ENCODE measurements around the gene ACAP2.

ACAP2 gene

DNA sequence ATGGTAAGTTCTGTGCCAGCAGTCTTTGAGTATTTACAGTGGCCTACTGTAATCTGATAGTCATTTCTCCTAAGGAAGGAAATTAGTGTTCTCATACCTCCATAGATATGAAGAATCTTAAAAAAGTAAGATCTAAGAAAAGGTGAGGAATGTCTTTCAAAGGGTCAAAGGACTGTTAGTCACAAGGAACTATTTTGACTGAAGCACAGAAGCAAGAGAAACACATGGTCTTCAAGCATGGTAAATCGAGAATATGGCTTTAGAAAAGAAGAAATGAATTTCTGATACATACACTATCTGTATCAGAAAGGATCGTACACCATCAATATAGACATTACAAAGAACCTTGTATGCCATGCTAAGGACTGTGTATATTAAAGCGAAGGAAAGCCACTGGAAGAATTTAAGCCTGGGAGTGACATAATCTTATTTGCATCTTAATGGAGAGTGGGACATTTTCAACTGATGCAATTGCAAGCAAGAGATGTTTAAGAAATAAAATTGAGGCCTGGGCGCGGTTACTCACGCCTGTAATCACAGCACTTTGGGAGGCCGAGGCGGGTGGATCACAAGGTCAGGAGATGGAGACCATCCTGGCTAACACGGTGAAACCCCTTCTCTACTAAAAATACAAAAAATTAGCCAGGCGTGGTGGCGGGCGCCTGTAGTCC is 5.5 kb upstream of the ACAP2 start:
- TF ChIP-seq GATA2 (IDR thresholded peaks at IDR 0.05; ENCODE audit: low read depth, low read length) (no peak), GATA3 (IDR thresholded peaks at IDR 0.05; ENCODE audit: low read depth, low read length) (no peak)

DNA sequence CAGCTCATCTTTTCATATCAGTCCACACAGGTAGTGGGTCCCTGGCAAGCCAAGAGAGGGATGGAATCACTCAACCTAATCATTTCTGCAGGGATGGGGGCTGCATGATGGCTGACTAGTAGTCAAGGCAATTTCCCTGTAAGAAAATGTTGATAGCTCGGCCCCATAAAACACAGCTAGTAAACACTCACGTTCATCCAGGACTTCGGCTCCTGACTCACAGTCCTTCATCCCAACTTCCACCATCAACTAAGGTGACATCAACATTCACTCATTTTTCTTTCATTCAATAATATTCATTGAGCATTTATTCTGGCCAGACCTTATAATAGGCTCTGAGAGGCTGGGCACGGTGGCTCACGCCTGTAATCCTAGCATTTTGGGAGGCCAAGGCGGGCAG is 4.4 kb upstream of the ACAP2 start:
- TF ChIP-seq GATA2 (IDR thresholded peaks at IDR 0.05; ENCODE audit: low read depth, low read length) (no peak), GATA3 (IDR thresholded peaks at IDR 0.05; ENCODE audit: low read depth, low read length) (no peak)

DNA sequence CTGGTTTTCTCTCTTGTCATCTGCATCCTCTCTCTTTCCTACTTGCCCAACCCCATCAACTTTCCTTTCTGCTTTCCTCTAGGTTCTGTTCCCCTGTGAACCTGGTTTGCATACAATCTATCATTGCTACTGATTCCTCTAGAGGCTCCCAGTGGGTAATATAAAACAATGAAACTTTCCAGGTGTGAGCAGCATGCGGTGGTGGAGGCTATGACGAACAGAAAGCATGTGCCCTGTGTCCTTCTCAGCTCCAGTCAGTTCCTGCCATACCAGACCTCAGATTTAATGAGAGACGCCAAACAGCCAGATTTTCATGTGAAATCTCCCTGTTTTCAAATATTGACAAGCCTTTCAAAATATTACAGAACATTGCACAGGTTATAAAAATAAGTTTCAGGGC is 3.5 kb upstream of the ACAP2 start:
- TF ChIP-seq GATA3 (IDR thresholded peaks at IDR 0.05; ENCODE audit: low read depth, low read length) (no peak), GATA2 (IDR thresholded peaks at IDR 0.05; ENCODE audit: low read depth, low read length) (no peak)

DNA sequence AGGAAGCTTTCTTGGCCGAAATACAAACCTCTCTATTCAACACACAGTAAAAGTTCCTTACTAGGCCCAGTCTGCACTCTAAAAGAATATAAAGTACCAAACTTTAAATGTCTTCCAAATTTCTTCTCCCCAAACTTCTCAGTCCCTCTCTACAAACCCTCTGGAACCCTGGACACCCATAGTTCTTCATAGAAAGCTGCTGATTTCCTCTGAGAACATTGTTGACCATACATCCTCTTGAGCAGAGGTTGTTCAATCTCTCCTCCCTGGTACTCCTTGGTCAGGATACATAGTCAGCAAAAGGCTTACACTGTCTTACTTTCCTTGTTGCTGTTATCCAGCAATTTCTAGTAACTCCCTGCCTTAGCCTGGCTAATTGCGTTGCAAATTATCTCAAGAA is 3.1 kb upstream of the ACAP2 start:
- TF ChIP-seq GATA3 (IDR thresholded peaks at IDR 0.05; ENCODE audit: low read depth, low read length): no peak
- TF ChIP-seq GATA2 (IDR thresholded peaks at IDR 0.05; ENCODE audit: low read depth, low read length): no peak

DNA sequence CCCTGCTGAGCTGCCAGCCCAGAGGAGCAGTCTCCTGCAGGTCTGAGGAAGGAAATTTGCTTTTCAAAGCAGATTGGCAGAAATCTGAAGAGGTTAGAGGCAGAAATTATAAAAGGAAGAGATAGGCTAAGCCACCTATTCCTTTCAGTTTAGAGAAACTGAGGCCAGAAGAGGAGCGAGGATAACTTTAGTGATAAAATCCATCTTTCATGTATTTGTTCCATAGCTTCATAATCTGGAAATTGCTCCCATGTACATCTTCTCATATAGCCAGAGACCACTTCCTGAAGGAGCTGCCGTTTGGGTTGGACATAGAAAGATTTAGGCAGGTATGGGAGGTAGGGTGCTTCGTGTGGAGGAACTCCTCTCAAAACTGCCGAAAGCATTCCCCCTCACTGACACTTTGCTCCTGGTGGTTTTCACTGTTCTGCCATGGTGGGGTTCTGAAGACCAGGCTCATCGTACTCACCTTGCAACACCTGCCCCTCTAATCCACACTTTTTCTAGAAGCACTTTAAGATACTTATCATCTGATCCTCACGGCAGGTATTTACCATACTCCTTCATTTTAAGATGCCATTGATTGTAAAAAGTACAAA is 670 bp upstream of the ACAP2 start:
- TF ChIP-seq GATA2 (IDR thresholded peaks at IDR 0.05; ENCODE audit: low read depth, low read length) (no peak), GATA3 (IDR thresholded peaks at IDR 0.05; ENCODE audit: low read depth, low read length) (no peak)

DNA sequence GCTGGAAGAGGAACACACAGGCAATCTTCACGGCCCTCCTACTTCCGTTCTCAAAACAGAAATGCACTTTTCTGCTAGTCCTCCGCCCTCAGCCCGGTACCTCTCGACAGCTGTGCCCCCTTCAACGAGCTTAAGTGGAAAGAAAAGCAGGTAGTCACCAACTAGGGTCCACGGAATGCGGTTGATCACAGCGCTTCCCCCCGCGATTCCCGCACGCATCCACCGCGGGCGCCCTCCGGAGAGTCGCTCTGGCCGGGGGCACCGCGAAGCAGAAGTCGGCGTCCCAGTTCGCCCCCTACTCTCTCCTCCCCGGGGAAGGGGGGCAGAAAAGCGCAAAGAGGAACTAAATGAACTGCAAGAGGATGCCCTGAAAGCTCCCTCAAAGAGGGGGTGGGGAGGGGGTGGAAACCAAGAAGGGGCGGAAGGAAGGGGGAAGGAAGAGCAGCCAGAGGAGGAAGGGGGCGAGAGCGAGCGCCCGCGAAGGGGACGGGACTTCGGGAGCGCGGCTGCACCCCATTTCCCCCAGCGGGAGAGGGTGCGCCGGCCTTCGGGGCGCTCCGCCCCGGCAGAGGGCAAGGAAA is 738 bp downstream of the ACAP2 start:
- TF ChIP-seq GATA2 (IDR thresholded peaks at IDR 0.05; ENCODE audit: low read depth, low read length) (no peak), GATA3 (IDR thresholded peaks at IDR 0.05; ENCODE audit: low read depth, low read length) (no peak)

DNA sequence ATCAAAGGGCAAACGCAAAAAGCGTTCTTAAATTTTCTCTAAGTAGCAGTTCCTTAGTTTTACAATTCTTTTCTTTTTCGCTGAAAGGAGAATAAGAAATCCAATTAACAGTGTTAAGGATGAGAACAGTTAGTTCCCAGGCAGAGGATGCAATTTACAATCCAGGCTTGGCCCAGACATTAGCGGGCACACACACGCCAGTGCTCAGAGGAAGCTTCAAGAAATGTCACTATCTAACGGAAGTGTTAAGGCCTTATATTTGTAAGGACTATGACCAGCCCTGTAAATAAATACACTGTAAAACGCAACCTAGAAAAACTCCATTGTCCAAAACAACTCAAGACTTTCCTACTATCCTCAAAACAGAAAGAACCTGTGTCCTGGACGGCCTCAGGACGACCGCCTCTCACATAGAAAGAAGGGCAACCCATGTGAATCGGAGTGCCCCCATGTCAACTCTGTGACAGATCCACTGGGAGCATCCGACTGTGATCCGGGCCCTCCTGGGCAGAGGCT is 1.3 kb downstream of the ACAP2 start:
- no peak for TF ChIP-seq GATA2 (IDR thresholded peaks at IDR 0.05; ENCODE audit: low read depth, low read length)

DNA sequence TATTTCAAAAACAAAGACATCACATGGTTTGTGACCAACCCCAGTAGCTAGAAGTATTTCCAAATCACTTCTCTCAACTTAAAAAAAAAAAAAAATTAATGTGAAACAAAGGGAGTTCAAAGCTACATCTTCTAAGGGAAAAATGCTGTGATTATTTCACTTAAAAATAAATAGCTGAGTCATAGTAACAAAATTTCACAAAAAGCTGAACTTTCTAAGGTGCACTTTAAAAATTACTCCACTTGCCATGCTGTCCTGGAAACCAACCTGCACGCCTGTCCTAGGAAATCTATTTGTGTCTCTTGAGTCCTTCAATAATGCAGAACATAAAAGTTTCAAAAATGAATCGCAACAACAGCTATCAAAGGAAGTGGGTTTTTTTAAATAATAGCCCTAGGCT is 1.8 kb downstream of the ACAP2 start:
- TF ChIP-seq GATA3 (IDR thresholded peaks at IDR 0.05; ENCODE audit: low read depth, low read length) (no peak), GATA2 (IDR thresholded peaks at IDR 0.05; ENCODE audit: low read depth, low read length) (no peak)

DNA sequence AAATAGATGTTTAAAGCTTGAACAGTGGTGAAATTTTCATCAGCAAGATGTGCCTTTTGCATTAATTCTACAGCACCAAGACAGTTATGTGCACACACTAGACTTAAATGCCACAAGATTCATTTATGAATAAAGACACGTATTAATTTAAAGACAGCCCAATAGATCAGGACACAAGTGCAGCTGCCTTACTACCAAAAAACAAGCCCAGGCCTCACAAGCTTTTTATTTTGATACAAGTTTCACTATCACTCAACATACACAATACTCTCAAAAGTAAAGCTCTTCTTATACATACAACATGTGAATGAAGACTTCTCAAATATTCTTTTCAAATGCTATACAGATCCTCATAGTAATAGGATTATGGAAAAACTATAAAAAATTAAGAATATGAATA is 2.4 kb downstream of the ACAP2 start:
- no peak for TF ChIP-seq GATA2 (IDR thresholded peaks at IDR 0.05; ENCODE audit: low read depth, low read length)
- TF ChIP-seq GATA3 (IDR thresholded peaks at IDR 0.05; ENCODE audit: low read depth, low read length): no peak

DNA sequence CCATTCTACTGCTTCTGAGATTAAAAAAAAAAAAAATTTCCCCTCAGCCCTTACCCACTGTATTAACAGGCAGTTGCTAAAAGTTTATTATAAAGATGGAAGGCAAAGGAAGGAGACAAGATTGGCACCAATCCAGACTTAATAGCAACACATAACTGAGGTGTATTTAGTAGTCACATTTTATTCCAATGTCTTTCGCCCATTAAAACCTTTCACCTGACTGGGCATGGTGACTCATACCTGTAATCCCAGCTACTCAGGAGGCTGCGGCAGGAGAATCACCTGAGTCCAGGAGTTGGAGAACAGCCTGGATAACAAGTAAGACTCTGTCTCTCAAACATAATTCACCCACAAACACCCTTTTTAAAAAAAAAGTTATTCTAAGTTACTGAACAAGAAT is 4.4 kb downstream of the ACAP2 start:
- TF ChIP-seq GATA2 (IDR thresholded peaks at IDR 0.05; ENCODE audit: low read depth, low read length) (no peak), GATA3 (IDR thresholded peaks at IDR 0.05; ENCODE audit: low read depth, low read length) (no peak)

DNA sequence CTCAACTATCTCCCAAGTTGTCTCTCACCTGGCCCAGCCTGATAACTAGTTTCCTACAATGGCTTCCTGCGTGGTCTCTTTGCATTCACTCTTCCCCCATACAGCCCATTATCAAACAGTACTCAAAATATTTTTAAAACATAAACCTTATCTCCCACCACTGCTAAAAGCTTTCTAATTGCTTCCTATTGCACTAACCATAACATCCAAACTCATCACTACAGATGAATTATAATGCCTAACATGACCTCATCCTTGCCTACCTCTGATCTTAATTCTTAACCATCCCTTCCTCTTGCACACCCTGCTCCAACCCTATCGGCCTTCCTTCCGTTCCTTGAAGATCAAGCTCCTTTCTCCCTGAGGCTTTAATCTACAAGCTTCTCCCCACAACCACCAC is 17.0 kb downstream of the ACAP2 start:
- TF ChIP-seq GATA2 (IDR thresholded peaks at IDR 0.05; ENCODE audit: low read depth, low read length) (no peak), GATA3 (IDR thresholded peaks at IDR 0.05; ENCODE audit: low read depth, low read length) (no peak)

DNA sequence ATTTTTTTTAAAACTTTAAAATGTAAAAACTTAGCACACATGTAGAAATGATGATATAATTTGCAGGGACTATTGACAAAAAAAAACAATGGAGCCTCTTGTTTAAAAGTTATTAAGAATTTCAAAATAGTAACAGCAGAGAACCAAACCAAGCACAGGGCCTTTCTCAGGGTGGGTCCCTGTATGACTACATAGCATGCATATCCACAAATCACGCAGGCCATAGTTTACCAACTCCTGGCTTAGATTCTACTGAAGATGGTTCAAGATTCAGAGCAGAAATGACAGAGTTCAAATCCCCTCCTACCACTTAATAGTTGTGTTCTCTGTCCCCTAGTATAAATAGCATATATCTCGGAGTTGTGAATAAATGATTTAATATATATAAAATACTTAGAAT is 19.0 kb downstream of the ACAP2 start:
- no peak for TF ChIP-seq GATA2 (IDR thresholded peaks at IDR 0.05; ENCODE audit: low read depth, low read length)

DNA sequence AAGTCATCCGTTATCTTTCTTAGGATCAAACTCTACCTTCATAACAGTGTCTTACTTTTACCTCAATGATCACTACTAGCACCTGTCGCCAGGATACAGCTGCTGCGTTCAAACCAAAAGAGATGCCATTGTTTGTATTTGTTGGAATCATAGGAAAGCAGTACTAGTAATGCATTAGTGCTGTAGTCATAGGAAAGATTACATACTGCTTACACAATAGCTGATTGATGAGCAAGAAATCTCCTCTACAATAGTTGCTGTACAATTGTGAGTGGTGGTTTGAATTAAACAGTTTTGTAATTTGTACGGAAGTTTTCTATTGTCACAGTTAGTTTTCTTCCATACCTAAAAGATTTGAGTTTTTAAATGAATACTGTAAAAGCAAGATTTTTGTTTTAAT is 21.4 kb downstream of the ACAP2 start:
- TF ChIP-seq GATA2 (IDR thresholded peaks at IDR 0.05; ENCODE audit: low read depth, low read length) (no peak), GATA3 (IDR thresholded peaks at IDR 0.05; ENCODE audit: low read depth, low read length) (no peak)

DNA sequence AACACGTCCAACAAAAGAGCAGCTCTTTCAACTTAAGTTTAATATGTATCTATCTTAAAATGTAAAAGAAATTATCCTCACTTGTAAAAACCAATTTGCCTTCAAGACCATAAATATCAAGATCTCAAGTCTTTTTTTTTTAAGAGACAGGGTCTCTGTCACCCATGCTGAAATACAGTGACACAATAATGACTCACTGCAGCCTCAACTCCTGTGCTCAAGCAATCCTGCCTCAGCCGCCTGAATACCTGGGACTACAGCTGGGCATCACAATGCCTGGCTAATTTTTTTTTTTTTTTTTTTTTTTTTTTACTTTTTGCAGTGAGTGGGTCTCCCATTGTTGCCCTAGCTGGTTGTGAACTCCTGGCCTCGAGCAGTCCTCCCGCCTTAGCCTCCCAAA is 26.0 kb downstream of the ACAP2 start:
- no peak for TF ChIP-seq GATA3 (IDR thresholded peaks at IDR 0.05; ENCODE audit: low read depth, low read length)
- no peak for TF ChIP-seq GATA2 (IDR thresholded peaks at IDR 0.05; ENCODE audit: low read depth, low read length)

DNA sequence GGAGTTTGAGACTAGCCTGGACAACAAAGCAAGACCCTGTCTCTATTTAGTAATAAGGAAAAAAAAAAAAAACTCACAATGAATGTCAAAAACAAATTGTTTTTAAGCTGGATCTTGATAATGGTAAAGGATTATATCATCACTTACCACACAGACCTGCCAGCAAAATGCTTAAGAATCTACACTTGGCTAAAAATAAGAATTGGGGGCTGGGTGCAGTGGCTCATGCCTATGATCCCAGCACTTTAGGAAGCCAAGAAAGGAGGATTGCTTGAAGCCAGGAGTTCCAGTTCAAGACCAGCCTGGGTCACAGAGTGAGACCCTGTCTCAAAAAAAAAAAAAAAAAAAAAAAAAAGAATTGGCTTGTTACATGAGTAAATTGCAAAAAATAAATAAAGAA is 31.0 kb downstream of the ACAP2 start:
- TF ChIP-seq GATA3 (IDR thresholded peaks at IDR 0.05; ENCODE audit: low read depth, low read length) (no peak), GATA2 (IDR thresholded peaks at IDR 0.05; ENCODE audit: low read depth, low read length) (no peak)

All from SH-SY5Y (cell line).